IMR-90 (cell line): ENCODE data around the gene NOBOX. TPM values are rescaled to one million over a fixed set of nuclear protein-coding genes. Genes with fewer than 3 reads are reported as not detected.

ENCODE experiments used
- ATAC-seq: fragments of 200-7000 bp; cut with Tn5 transposase; 2 replicates; pipeline ENCODE4 v1.9.1; 2020; ENCODE audit warnings: low read depth, mild to moderate bottlenecking, moderate library complexity
- BruUV-seq: library from RNA; stranded (reverse); fragments of 400-500 nt; replicated peaks from 2 replicates; lab custom pipeline; 2021; lab: Mats Ljungman, UMichigan
- CTCF ChIA-PET: fragments of 300-600 bp; formaldehyde crosslinking; extraction: SDS; loops from one replicate; lab custom pipeline; 2021; ENCODE audit warnings: antibody characterized with exemption; lab: Yijun Ruan, JAX
- POLR2A ChIA-PET: fragments of 300-600 bp; sonication (Branson Sonifier 250); formaldehyde crosslinking; loops from one replicate; lab custom pipeline; 2022; ENCODE audit warnings: antibody characterized with exemption; ENCODE audit not compliant: unreplicated experiment; lab: Charles Lee
- DNase-seq: peaks from one replicate; pipeline ENCODE4 v3.0.0; 2013
- H2AFZ ChIP-seq: replicated peaks from 2 replicates; pipeline ENCODE3; 2013; ENCODE audit warnings: low read length, mild to moderate bottlenecking; ENCODE audit not compliant: poor library complexity
- H2AK5ac ChIP-seq: 2 replicates; pipeline ENCODE4 v1.6.1; 2013; ENCODE audit warnings: low read depth, low read length, inconsistent platforms
- H2AK9ac ChIP-seq: replicated peaks from 2 replicates; pipeline ENCODE3; 2013; ENCODE audit warnings: mild to moderate bottlenecking, low read depth, low read length, moderate library complexity; ENCODE audit not compliant: poor library complexity
- H2BK120ac ChIP-seq: 2 replicates; pipeline ENCODE4 v1.6.1; 2013; ENCODE audit warnings: low read depth, low read length, inconsistent platforms
- H2BK15ac ChIP-seq: 3 replicates; pipeline ENCODE4 v1.6.1; 2013; ENCODE audit warnings: low read depth, low read length, inconsistent platforms
- H2BK20ac ChIP-seq: 2 replicates; pipeline ENCODE4 v1.6.1; 2013; ENCODE audit warnings: low read depth, mild to moderate bottlenecking, inconsistent platforms, low read length, moderate library complexity
- H2BK5ac ChIP-seq: 2 replicates; pipeline ENCODE4 v1.6.1; 2013; ENCODE audit warnings: mild to moderate bottlenecking, low read depth, low read length, inconsistent platforms; ENCODE audit not compliant: poor library complexity, severe bottlenecking
- H3K14ac ChIP-seq: replicated peaks from 2 replicates; pipeline ENCODE4 v1.6.1; 2013; ENCODE audit warnings: low read depth, low read length, inconsistent platforms
- H3K18ac ChIP-seq: 2 replicates; pipeline ENCODE4 v1.6.1; 2013; ENCODE audit warnings: low read depth, low read length, control low read depth
- H3K23ac ChIP-seq: 2 replicates; pipeline ENCODE4 v1.6.1; 2013; ENCODE audit warnings: low read depth, low read length, inconsistent platforms
- H3K27ac ChIP-seq: 2 replicates; pipeline ENCODE4 v1.5.1; 2013; ENCODE audit warnings: mild to moderate bottlenecking, control low read depth, low read length; ENCODE audit not compliant: insufficient read depth
- H3K27me3 ChIP-seq: 2 replicates; pipeline ENCODE4 v1.6.1; 2013; ENCODE audit warnings: low read length; ENCODE audit not compliant: control insufficient read depth, insufficient read depth
- H3K36me3 ChIP-seq: 2 replicates; pipeline ENCODE4 v1.6.1; 2013; ENCODE audit warnings: low read length, mixed read lengths; ENCODE audit not compliant: control insufficient read depth, insufficient read depth
- H3K4ac ChIP-seq: 2 replicates; pipeline ENCODE4 v1.6.1; 2013; ENCODE audit warnings: low read depth, low read length, inconsistent platforms
- H3K4me1 ChIP-seq: 2 replicates; pipeline ENCODE4 v1.6.1; 2013; ENCODE audit warnings: low read length, mixed read lengths; ENCODE audit not compliant: control insufficient read depth, insufficient read depth
- H3K4me2 ChIP-seq: 2 replicates; pipeline ENCODE4 v1.6.1; 2013; ENCODE audit warnings: low read depth, mild to moderate bottlenecking, control low read depth, low read length, moderate library complexity
- H3K4me3 ChIP-seq: 2 replicates; pipeline ENCODE4 v1.5.1; 2013; ENCODE audit warnings: low read depth, mild to moderate bottlenecking, control low read depth, low read length, moderate library complexity; ENCODE audit not compliant: insufficient read depth
- H3K56ac ChIP-seq: 2 replicates; pipeline ENCODE4 v1.6.1; 2013; ENCODE audit warnings: low read length, inconsistent platforms; ENCODE audit not compliant: insufficient read depth; ENCODE audit errors: extremely low read depth
- H3K79me1 ChIP-seq, 2 experiments: 2 replicates each; pipeline ENCODE4 v1.6.1; 2013; ENCODE audit warnings: low read length in 2 of 2, inconsistent platforms in 1 of 2, low read depth in 1 of 2
- H3K9ac ChIP-seq: 2 replicates; pipeline ENCODE4 v1.6.1; 2013; ENCODE audit warnings: low read depth, low read length, control low read depth
- H3K9me1 ChIP-seq: 2 replicates; pipeline ENCODE4 v1.6.1; 2013; ENCODE audit warnings: low read length, inconsistent platforms; ENCODE audit not compliant: insufficient read depth
- H3K9me3 ChIP-seq: 2 replicates; pipeline ENCODE4 v1.6.1; 2013; ENCODE audit warnings: low read length; ENCODE audit not compliant: control insufficient read depth, insufficient read depth
- H4K20me1 ChIP-seq: 2 replicates; pipeline ENCODE4 v1.6.1; 2013; ENCODE audit warnings: low read length, inconsistent platforms; ENCODE audit not compliant: insufficient read depth
- H4K5ac ChIP-seq: 2 replicates; pipeline ENCODE4 v1.6.1; 2013; ENCODE audit warnings: mild to moderate bottlenecking, low read depth, low read length, control low read depth
- H4K8ac ChIP-seq, 2 experiments: 2 replicates each; pipeline ENCODE4 v1.6.1; 2013; ENCODE audit warnings: low read depth in 2 of 2, low read length in 2 of 2, control low read depth in 1 of 2, inconsistent platforms in 1 of 2
- H4K91ac ChIP-seq: 2 replicates; pipeline ENCODE4 v1.6.1; 2013; ENCODE audit warnings: low read depth, low read length, inconsistent platforms; ENCODE audit not compliant: insufficient read depth
- BHLHE40 ChIP-seq: fragments of 150-350 bp; IDR thresholded peaks from 2 replicates; pipeline ENCODE4 v1.6.1; 2016; ENCODE audit warnings: mild to moderate bottlenecking, low read depth, low read length
- WGBS, 2 experiments: methylation state at CpG; one replicate each; pipeline versions ENCODE4 v1.1.5 to v1.1.7; 2013; ENCODE audit warnings: missing lambda C conversion rate in 2 of 2; ENCODE audit not compliant: insufficient read length in 1 of 2; ENCODE audit errors: extremely low coverage in 2 of 2; 5-methylcytosine and 5-hydroxymethylcytosine counted together
- dilution Hi-C: fragments of 300-500 bp; cut with HindIII; formaldehyde crosslinking; loops from one replicate; pipeline ENCODE4 v1.14.3; 2018; ENCODE audit warnings: low sequenced_read_pairs; ENCODE audit not compliant: unreplicated experiment
- in situ Hi-C: fragments of 300-500 bp; cut with MboI; formaldehyde crosslinking; loops from 3 replicates; pipeline ENCODE4 v1.14.3; 2019; ENCODE audit warnings: low sequenced_read_pairs, inconsistent platforms, mixed read lengths
- intact Hi-C: fragments of 100-400 bp; cut with micrococcal nuclease; formaldehyde crosslinking; loops from 2 replicates; pipeline ENCODE4 v1.10.0; 2022
- polyA plus RNA-seq, 3 experiments: library from polyadenylated mRNA; depleted of rRNA; stranded (reverse); fragments of >200 nt; gene quantifications; 2 replicates each; pipeline ENCODE4 v1.2.3, GENCODE V29; 2012; ENCODE audit warnings: low replicate concordance in 1 of 3
- total RNA-seq: library from RNA; depleted of rRNA; stranded (reverse); fragments of >200 nt; gene quantifications from 2 replicates; pipeline ENCODE4 v1.2.3, GENCODE V29; 2012

NOBOX gene
- total and polyA plus RNA-seq, 2 of the 4 experiments (the other 2 are of a cell fraction) = not detected

DNA sequence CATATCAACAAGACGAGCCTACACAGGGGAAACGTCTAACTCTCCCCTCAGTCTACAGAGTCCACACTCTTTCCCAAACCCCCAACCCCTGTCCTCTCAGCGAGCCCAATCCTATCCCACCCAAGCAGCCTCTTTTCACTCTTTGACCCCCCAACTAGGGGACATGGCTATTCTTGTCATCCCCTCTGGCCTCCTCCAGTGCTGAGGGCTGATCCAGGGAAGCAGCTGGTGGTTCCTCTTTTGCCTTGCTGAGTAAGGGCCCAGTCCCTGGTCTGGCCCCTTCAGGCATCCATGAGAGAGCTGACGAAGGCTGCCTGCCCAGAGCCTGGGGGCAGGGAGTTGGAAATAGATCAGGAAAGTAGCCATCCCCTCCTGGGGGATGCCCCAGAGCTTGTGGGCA is 6.4 kb downstream of the NOBOX start:
- ChIA-PET CTCF (no interaction called here), POLR2A (no interaction called here)
- Histone ChIP-seq H4K8ac (no peak overlapping the region), H3K4me1 (no peaks in the 10 kb centered on the region), H3K9ac (no peak overlapping the region), H2AK9ac (no peak overlapping the region), H4K91ac (no peak overlapping the region), H3K23ac (no peak overlapping the region), H2BK15ac (no peak overlapping the region), H4K5ac (no peak overlapping the region), H3K79me1 (no peaks in the 10 kb centered on the region), H3K4ac (no peak overlapping the region), H3K9me1 (no peaks in the 10 kb centered on the region), H3K4me3 (no peak overlapping the region), H3K9me3 (peaks cover 9% of the 10 kb centered on the region; the same call in 1 of the 2 replicates), H3K36me3 (no peaks in the 10 kb centered on the region), H2BK120ac (no peak overlapping the region), H2AFZ (no peak overlapping the region), H2BK5ac (no peak overlapping the region), H3K18ac (no peak overlapping the region), H3K27ac (no peak overlapping the region), H3K14ac (no peak overlapping the region), H2AK5ac (no peak overlapping the region), H3K4me2 (no peak overlapping the region), H3K27me3 (no peaks in the 10 kb centered on the region), H2BK20ac (no peak overlapping the region), H4K20me1 (no peaks in the 10 kb centered on the region), H3K56ac (no peak overlapping the region)
- TF ChIP-seq BHLHE40 = no peak
- in situ Hi-C loops (loop anchor here (25.0 kb wide), 1 partner anchor 210 kb away; the partner anchor contains the start of genes ARHGEF35 and CTAGE4), intact Hi-C loops (no loop called here), dilution Hi-C loops (no loop called here)
- DNase-seq (no peak), ATAC-seq (no peak)
- 49% methylated on average over 4 of the region's 4 CpGs; no CpG with 5 or more reads in 1 of the 2 experiments for WGBS, 2 experiments
- no TSS peak for BruUV-seq
